ENCODE data around the gene OR51E2.
"Not testable (repeated sequence)": the region's sequence is repeated elsewhere in the genome, so short reads cannot be mapped to it uniquely, and the experiment has no call there.

Gene OR51E2

GRCh38 chr11:4697585-4697984 is at the start of gene OR51E2:
TSS of gene OR51E2 (minus strand) at chr11:4697853. CDS start at chr11:4682711, 15,142 bp downstream.
- DNase-seq = no peak

GRCh38 chr11:4740735-4741134 is 43.1 kb upstream of the OR51E2 start:
- DNase-seq = no peak

- DNase-seq = no peak
Measured at GRCh38 chr11:4727171-4727570, 29.5 kb upstream of the OR51E2 start.

GRCh38 chr11:4722616-4723534 is 25.2 kb upstream of the OR51E2 start:
- DNase-seq = not testable (repeated sequence)

GRCh38 chr11:4714300-4714699 is 16.6 kb upstream of the OR51E2 start:
- DNase-seq = no peak

- DNase-seq = no peak
Measured at GRCh38 chr11:4713241-4713640, 15.6 kb upstream of the OR51E2 start.

GRCh38 chr11:4704790-4705334 is 7.2 kb upstream of the OR51E2 start:
- DNase-seq = no peak

GRCh38 chr11:4704054-4704789 is 6.6 kb upstream of the OR51E2 start, which contains the start of gene MMP26:
TSS of gene MMP26 (plus strand) at chr11:4704784.
- no peak for DNase-seq

GRCh38 chr11:4700436-4700820 is 2.8 kb upstream of the OR51E2 start:
- no peak for DNase-seq

GRCh38 chr11:4699697-4700435 is 2.2 kb upstream of the OR51E2 start:
- peak; percentile 67 for DNase-seq

- no peak for DNase-seq
Measured at GRCh38 chr11:4695442-4695841, 2.2 kb downstream of the OR51E2 start.

GRCh38 chr11:4684631-4685285 is 12.9 kb downstream of the OR51E2 start:
- DNase-seq = no peak

GRCh38 chr11:4682623-4683419 is 14.8 kb downstream of the OR51E2 start:
- DNase-seq = no peak

- DNase-seq = no peak
Measured at GRCh38 chr11:4680341-4680740, 17.3 kb downstream of the OR51E2 start.

GRCh38 chr11:4677948-4678347 is 19.7 kb downstream of the OR51E2 start:
- DNase-seq = no peak

- DNase-seq = no peak
Measured at GRCh38 chr11:4673781-4674180, 23.9 kb downstream of the OR51E2 start.

- no peak for DNase-seq
Measured at GRCh38 chr11:4672470-4672869, 25.2 kb downstream of the OR51E2 start.

GRCh38 chr11:4671741-4672140 is 25.9 kb downstream of the OR51E2 start:
- DNase-seq = no peak

- no peak for DNase-seq
Measured at GRCh38 chr11:4665424-4665823, 32.2 kb downstream of the OR51E2 start.

- DNase-seq = no peak
Measured at GRCh38 chr11:4664786-4665185, 32.9 kb downstream of the OR51E2 start.

- DNase-seq = no peak
Measured at GRCh38 chr11:4664183-4664582, 33.5 kb downstream of the OR51E2 start.

- DNase-seq = no peak
Measured at GRCh38 chr11:4662876-4663275, 34.8 kb downstream of the OR51E2 start.
